ENCODE results near the gene PHTF2.

DNA sequence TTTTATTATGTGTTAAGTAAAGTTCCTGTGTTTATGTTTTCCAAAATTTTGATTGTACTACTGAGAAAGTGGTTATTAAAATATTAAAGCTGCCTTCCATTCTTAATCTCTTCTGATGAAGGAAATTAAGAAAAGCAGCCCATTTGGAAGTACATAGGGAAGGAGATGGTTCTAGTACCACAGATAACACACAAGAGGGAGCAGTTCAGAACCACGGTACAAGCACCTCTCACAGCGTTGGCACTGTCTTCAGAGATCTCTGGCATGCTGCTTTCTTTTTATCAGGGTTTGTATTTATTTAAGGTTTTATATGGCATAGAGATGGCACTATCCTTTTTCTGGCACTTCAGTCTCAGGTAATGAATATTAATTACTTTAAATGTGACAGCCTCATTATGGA lies 111.6 kb downstream of the PHTF2 start:
- TF ChIP-seq, protein P1, sequence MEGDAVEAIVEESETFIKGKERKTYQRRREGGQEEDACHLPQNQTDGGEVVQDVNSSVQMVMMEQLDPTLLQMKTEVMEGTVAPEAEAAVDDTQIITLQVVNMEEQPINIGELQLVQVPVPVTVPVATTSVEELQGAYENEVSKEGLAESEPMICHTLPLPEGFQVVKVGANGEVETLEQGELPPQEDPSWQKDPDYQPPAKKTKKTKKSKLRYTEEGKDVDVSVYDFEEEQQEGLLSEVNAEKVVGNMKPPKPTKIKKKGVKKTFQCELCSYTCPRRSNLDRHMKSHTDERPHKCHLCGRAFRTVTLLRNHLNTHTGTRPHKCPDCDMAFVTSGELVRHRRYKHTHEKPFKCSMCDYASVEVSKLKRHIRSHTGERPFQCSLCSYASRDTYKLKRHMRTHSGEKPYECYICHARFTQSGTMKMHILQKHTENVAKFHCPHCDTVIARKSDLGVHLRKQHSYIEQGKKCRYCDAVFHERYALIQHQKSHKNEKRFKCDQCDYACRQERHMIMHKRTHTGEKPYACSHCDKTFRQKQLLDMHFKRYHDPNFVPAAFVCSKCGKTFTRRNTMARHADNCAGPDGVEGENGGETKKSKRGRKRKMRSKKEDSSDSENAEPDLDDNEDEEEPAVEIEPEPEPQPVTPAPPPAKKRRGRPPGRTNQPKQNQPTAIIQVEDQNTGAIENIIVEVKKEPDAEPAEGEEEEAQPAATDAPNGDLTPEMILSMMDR (tag by site-specific recombination; IDR thresholded peaks at IDR 0.05), result no peak
- TF ChIP-seq, protein P2, sequence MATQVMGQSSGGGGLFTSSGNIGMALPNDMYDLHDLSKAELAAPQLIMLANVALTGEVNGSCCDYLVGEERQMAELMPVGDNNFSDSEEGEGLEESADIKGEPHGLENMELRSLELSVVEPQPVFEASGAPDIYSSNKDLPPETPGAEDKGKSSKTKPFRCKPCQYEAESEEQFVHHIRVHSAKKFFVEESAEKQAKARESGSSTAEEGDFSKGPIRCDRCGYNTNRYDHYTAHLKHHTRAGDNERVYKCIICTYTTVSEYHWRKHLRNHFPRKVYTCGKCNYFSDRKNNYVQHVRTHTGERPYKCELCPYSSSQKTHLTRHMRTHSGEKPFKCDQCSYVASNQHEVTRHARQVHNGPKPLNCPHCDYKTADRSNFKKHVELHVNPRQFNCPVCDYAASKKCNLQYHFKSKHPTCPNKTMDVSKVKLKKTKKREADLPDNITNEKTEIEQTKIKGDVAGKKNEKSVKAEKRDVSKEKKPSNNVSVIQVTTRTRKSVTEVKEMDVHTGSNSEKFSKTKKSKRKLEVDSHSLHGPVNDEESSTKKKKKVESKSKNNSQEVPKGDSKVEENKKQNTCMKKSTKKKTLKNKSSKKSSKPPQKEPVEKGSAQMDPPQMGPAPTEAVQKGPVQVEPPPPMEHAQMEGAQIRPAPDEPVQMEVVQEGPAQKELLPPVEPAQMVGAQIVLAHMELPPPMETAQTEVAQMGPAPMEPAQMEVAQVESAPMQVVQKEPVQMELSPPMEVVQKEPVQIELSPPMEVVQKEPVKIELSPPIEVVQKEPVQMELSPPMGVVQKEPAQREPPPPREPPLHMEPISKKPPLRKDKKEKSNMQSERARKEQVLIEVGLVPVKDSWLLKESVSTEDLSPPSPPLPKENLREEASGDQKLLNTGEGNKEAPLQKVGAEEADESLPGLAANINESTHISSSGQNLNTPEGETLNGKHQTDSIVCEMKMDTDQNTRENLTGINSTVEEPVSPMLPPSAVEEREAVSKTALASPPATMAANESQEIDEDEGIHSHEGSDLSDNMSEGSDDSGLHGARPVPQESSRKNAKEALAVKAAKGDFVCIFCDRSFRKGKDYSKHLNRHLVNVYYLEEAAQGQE (tag by site-specific recombination; IDR thresholded peaks at IDR 0.05), result no peak
